ENCODE measurements around the gene SLC33A1. TPM values are rescaled to one million over a fixed set of nuclear protein-coding genes. Genes with fewer than 3 reads are reported as not detected.

Gene SLC33A1
- total and polyA plus RNA-seq, 2 of the 13 experiments (the other 11 are each of a cell fraction or from before 2014, with no cell fraction given), result 20.0 to 32.1 TPM

- TF ChIP-seq ZSCAN25 (CRISPR knock-in tag; IDR thresholded peaks at IDR 0.05), result peak; percentile 7; the same call in 1 of the 2 replicates
- peak; percentile 7; the same call in 1 of the 2 replicates for TF ChIP-seq HOXA5 (CRISPR knock-in tag; IDR thresholded peaks at IDR 0.05)
- TF ChIP-seq ZBTB38 (CRISPR knock-in tag; IDR thresholded peaks at IDR 0.05), result peak; percentile 34; the same call in 1 of the 2 replicates
- TF ChIP-seq ZNF850 (CRISPR knock-in tag; conservative IDR thresholded peaks at IDR 0.05), result no peak
- TF ChIP-seq ZNF329 (CRISPR knock-in tag; IDR thresholded peaks at IDR 0.05; ENCODE audit: low read depth), result peak; percentile 54; the same call in 1 of the 2 replicates
- TF ChIP-seq ZNF597 (CRISPR knock-in tag; IDR thresholded peaks at IDR 0.05), result no peak
- peak; percentile 49; the same call in 1 of the 2 replicates for TF ChIP-seq ZNF543 (CRISPR knock-in tag; IDR thresholded peaks at IDR 0.05)
- no peak for TF ChIP-seq ZNF572 (CRISPR knock-in tag; IDR thresholded peaks at IDR 0.05)
- no peak for TF ChIP-seq MAZ (IDR thresholded peaks at IDR 0.05; ENCODE audit: borderline replicate concordance, low read depth, low read length)
- no peak; the same call in none of the 2 replicates for TF ChIP-seq MAZ (CRISPR knock-in tag; IDR thresholded peaks at IDR 0.05; ENCODE audit: low read depth)
- no peak for TF ChIP-seq HOXA3 (CRISPR knock-in tag; IDR thresholded peaks at IDR 0.05)
- TF ChIP-seq SMAD3 (CRISPR knock-in tag; IDR thresholded peaks at IDR 0.05), result no peak
- 0 out of 2 replicates have a peak, but pooled peaks have one; percentile 22 for TF ChIP-seq HOXD1 (CRISPR knock-in tag; IDR thresholded peaks at IDR 0.05)
- TF ChIP-seq ZHX2 (IDR thresholded peaks at IDR 0.05; ENCODE audit: low read depth), result no peak
- peak; percentile 72; the same call in 1 of the 2 replicates for TF ChIP-seq ZHX2 (CRISPR knock-in tag; IDR thresholded peaks at IDR 0.05; ENCODE audit: borderline replicate concordance)
- peak; percentile 39 for TF ChIP-seq PHF8 (CRISPR knock-in tag; IDR thresholded peaks at IDR 0.05)
- TF ChIP-seq ZNF510 (CRISPR knock-in tag; IDR thresholded peaks at IDR 0.05; ENCODE audit: low read depth), result no peak
- 0 out of 2 replicates have a peak, but pooled peaks have one; percentile 36 for TF ChIP-seq ZNF331 (CRISPR knock-in tag; IDR thresholded peaks at IDR 0.05)
- TF ChIP-seq KLF11 (CRISPR knock-in tag; IDR thresholded peaks at IDR 0.05), result no peak
- no peak for TF ChIP-seq CBFB (CRISPR knock-in tag; IDR thresholded peaks at IDR 0.05)
- no peak for TF ChIP-seq ZNF567 (CRISPR knock-in tag; IDR thresholded peaks at IDR 0.05; ENCODE audit: borderline replicate concordance)
- TF ChIP-seq CREM (IDR thresholded peaks at IDR 0.05), result no peak
- no peak for TF ChIP-seq CREM (CRISPR knock-in tag; IDR thresholded peaks at IDR 0.05)
- no peak for TF ChIP-seq ZFAT (CRISPR knock-in tag; conservative IDR thresholded peaks at IDR 0.05)
Observed at GRCh38 chr3:155870945-155871745, 16.9 kb upstream of the SLC33A1 start (continued).
